LHCN-M2 (cell line): ENCODE measurements around the gene LMTK3. TPM values are rescaled to one million over a fixed set of nuclear protein-coding genes. Genes with fewer than 3 reads are reported as not detected.
"Not testable (repeated sequence)": the region's sequence is repeated elsewhere in the genome, so short reads cannot be mapped to it uniquely, and the experiment has no call there.

Experiments
- DNase-seq: peaks from one replicate; pipeline ENCODE4 v3.0.0-alpha.2; 2012; ENCODE audit warnings: low read depth
- total RNA-seq: library from RNA; depleted of rRNA; stranded (reverse); fragments of >200 nt; gene quantifications from 2 replicates; pipeline ENCODE4 v1.2.3, GENCODE V29; 2014

LMTK3 gene
- total RNA-seq, 1 experiment from 2014 or later = 0.06 TPM

GRCh38 chr19:48539503-48540096 lies 28.0 kb upstream of the LMTK3 start:
- DNase-seq = peak; percentile 63

GRCh38 chr19:48538057-48538456 lies 26.4 kb upstream of the LMTK3 start:
- DNase-seq = not testable (repeated sequence)

- no peak for DNase-seq
Measured at GRCh38 chr19:48537541-48537940, 25.9 kb upstream of the LMTK3 start.

GRCh38 chr19:48533770-48534169 lies 22.1 kb upstream of the LMTK3 start:
- DNase-seq = no peak

- no peak for DNase-seq
Measured at GRCh38 chr19:48530770-48531169, 19.1 kb upstream of the LMTK3 start.

- DNase-seq = no peak
Measured at GRCh38 chr19:48530066-48530720, 18.6 kb upstream of the LMTK3 start.

GRCh38 chr19:48529156-48529555 lies 17.5 kb upstream of the LMTK3 start:
- no peak for DNase-seq

GRCh38 chr19:48524732-48525131 lies 13.1 kb upstream of the LMTK3 start:
- no peak for DNase-seq

- DNase-seq = no peak
Measured at GRCh38 chr19:48524221-48524620, 12.6 kb upstream of the LMTK3 start.

- DNase-seq = no peak
Measured at GRCh38 chr19:48520134-48520533, 8.5 kb upstream of the LMTK3 start.

- not testable (repeated sequence) for DNase-seq
Measured at GRCh38 chr19:48519426-48519825, 7.8 kb upstream of the LMTK3 start.

- DNase-seq = no peak
Measured at GRCh38 chr19:48518207-48518606, 6.6 kb upstream of the LMTK3 start.

- no peak for DNase-seq
Measured at GRCh38 chr19:48516536-48516935, 4.9 kb upstream of the LMTK3 start.

- DNase-seq = no peak
Measured at GRCh38 chr19:48514123-48514458, 2.5 kb upstream of the LMTK3 start.

- DNase-seq = peak; percentile 48
Measured at GRCh38 chr19:48513289-48514122, 1.9 kb upstream of the LMTK3 start.

GRCh38 chr19:48512504-48513288 lies 1.1 kb upstream of the LMTK3 start:
- no peak for DNase-seq

GRCh38 chr19:48511321-48511731 lies 309 bp downstream of the LMTK3 start:
- no peak for DNase-seq

- peak; percentile 29 for DNase-seq
Measured at GRCh38 chr19:48510421-48511268, 990 bp downstream of the LMTK3 start.

GRCh38 chr19:48509467-48510194 lies 2.0 kb downstream of the LMTK3 start:
- DNase-seq = peak; percentile 46

- DNase-seq = no peak
Measured at GRCh38 chr19:48508729-48509411, 2.8 kb downstream of the LMTK3 start.
